GM23338 (cell line): ENCODE data around the gene TMEM101. TPM values are rescaled to one million over a fixed set of nuclear protein-coding genes. Genes with fewer than 3 reads are reported as not detected.
"Not testable (repeated sequence)": the region's sequence is repeated elsewhere in the genome, so short reads cannot be mapped to it uniquely, and the experiment has no call there.

Experiments used
- ATAC-seq: fragments of 200-7000 bp; cut with Tn5 transposase; 3 replicates; pipeline ENCODE4 v1.9.1; 2020
- DNase-seq: peaks from one replicate; pipeline ENCODE4 v3.0.0-alpha.2; 2015; ENCODE audit warnings: low spot score
- H2AFZ ChIP-seq: fragments of 200-600 bp; sonication (generic); 2 replicates; pipeline ENCODE4 v1.8.0; 2016; ENCODE audit warnings: antibody characterized with exemption, mild to moderate bottlenecking, moderate library complexity
- H3F3A ChIP-seq: fragments of 200-600 bp; sonication (generic); replicated peaks from 2 replicates; pipeline ENCODE4 v1.8.0; 2017; ENCODE audit warnings: antibody characterized with exemption, mixed run types, low read depth
- H3K27ac ChIP-seq: fragments of 200-600 bp; sonication (generic); 2 replicates; pipeline ENCODE4 v1.6.1; 2016; ENCODE audit warnings: low read depth
- H3K27me3 ChIP-seq: fragments of 200-600 bp; sonication (generic); 2 replicates; pipeline ENCODE4 v1.8.0; 2016; ENCODE audit warnings: mild to moderate bottlenecking, mixed run types, moderate library complexity; ENCODE audit not compliant: insufficient read depth
- H3K36me3 ChIP-seq: fragments of 200-600 bp; sonication (generic); 2 replicates; pipeline ENCODE4 v1.8.0; 2016; ENCODE audit warnings: mild to moderate bottlenecking; ENCODE audit not compliant: insufficient read depth
- H3K4me1 ChIP-seq: fragments of 200-600 bp; sonication (generic); 2 replicates; pipeline ENCODE4 v1.8.0; 2016; ENCODE audit warnings: mild to moderate bottlenecking, moderate library complexity; ENCODE audit not compliant: insufficient read depth
- H3K4me2 ChIP-seq: fragments of 200-600 bp; sonication (generic); 2 replicates; pipeline ENCODE4 v1.7.1; 2017; ENCODE audit warnings: mixed run types
- H3K4me3 ChIP-seq: fragments of 200-600 bp; sonication (generic); 2 replicates; pipeline ENCODE4 v1.6.1; 2016; ENCODE audit warnings: mixed run types
- H3K79me2 ChIP-seq: fragments of 200-600 bp; sonication (generic); replicated peaks from 2 replicates; pipeline ENCODE4 v1.8.0; 2017; ENCODE audit warnings: mild to moderate bottlenecking; ENCODE audit not compliant: insufficient read depth
- H3K9me2 ChIP-seq: fragments of 200-600 bp; sonication (generic); 2 replicates; pipeline ENCODE4 v1.8.0; 2017; ENCODE audit not compliant: insufficient read depth
- H4K20me1 ChIP-seq: fragments of 200-600 bp; sonication (generic); replicated peaks from 2 replicates; pipeline ENCODE4 v1.8.0; 2017; ENCODE audit warnings: mild to moderate bottlenecking; ENCODE audit not compliant: insufficient read depth
- H3K27ac Mint-ChIP-seq: 2 replicates; pipeline ENCODE4 v1.8.0; 2020; ENCODE audit warnings: inconsistent platforms, mild to moderate bottlenecking, moderate library complexity, mixed read lengths
- H3K27me3 Mint-ChIP-seq: 3 replicates; pipeline ENCODE4 v1.8.0; 2022; ENCODE audit warnings: low read depth, mild to moderate bottlenecking, moderate library complexity, mixed read lengths, inconsistent platforms; ENCODE audit not compliant: insufficient read depth, poor library complexity
- H3K36me3 Mint-ChIP-seq: 3 replicates; pipeline ENCODE4 v1.8.0; 2021; ENCODE audit warnings: low read depth, mild to moderate bottlenecking, inconsistent platforms, moderate library complexity, mixed read lengths
- H3K4me1 Mint-ChIP-seq: 3 replicates; pipeline ENCODE4 v1.8.0; 2020; ENCODE audit warnings: mild to moderate bottlenecking, inconsistent platforms, mixed read lengths
- H3K4me3 Mint-ChIP-seq: 3 replicates; pipeline ENCODE4 v1.8.0; 2021; ENCODE audit warnings: moderate library complexity, mild to moderate bottlenecking, inconsistent platforms, mixed read lengths
- H3K9me3 Mint-ChIP-seq: 3 replicates; pipeline ENCODE4 v1.8.0; 2020; ENCODE audit warnings: moderate library complexity, mild to moderate bottlenecking, inconsistent platforms, mixed read lengths
- CREB1 ChIP-seq: fragments of 250-450 bp; sonication (Bioruptor Pico); IDR thresholded peaks from 2 replicates; pipeline ENCODE4 v1.5.0; 2020; ENCODE audit warnings: low read depth, mild to moderate bottlenecking, moderate library complexity
- ETS1 ChIP-seq: IDR thresholded peaks from 2 replicates; pipeline ENCODE4 v1.6.1; 2016; ENCODE audit warnings: antibody characterized with exemption
- EZH2 ChIP-seq: fragments of 200-600 bp; sonication (generic); IDR thresholded peaks from one replicate; pipeline ENCODE4 v1.8.0; 2017; ENCODE audit warnings: antibody characterized with exemption, mild to moderate bottlenecking, low read depth; ENCODE audit not compliant: unreplicated experiment
- EZH2phosphoT487 ChIP-seq: fragments of 200-600 bp; sonication (generic); IDR thresholded peaks from one replicate; pipeline ENCODE4 v1.8.1; 2018; ENCODE audit warnings: antibody characterized with exemption; ENCODE audit not compliant: unreplicated experiment
- NANOG ChIP-seq: IDR thresholded peaks from 2 replicates; pipeline ENCODE4 v1.6.1; 2016; ENCODE audit warnings: antibody characterized with exemption, borderline replicate concordance
- POLR2AphosphoS5 ChIP-seq: IDR thresholded peaks from 2 replicates; pipeline ENCODE4 v1.6.1; 2016; ENCODE audit warnings: antibody characterized with exemption, low read depth
- STAT1 ChIP-seq: IDR thresholded peaks from one replicate; pipeline ENCODE4 v1.6.1; 2016; ENCODE audit warnings: antibody characterized with exemption; ENCODE audit not compliant: unreplicated experiment
- ZNF114 ChIP-seq: fragments of 250-450 bp; sonication (Bioruptor Pico); IDR thresholded peaks from 2 replicates; pipeline ENCODE4 v1.5.0; 2020; ENCODE audit warnings: mild to moderate bottlenecking, moderate library complexity
- ZNF331 ChIP-seq: fragments of 250-450 bp; sonication (Bioruptor Pico); IDR thresholded peaks from 2 replicates; pipeline ENCODE4 v1.5.0; 2020; ENCODE audit warnings: low read depth, mild to moderate bottlenecking, moderate library complexity
- polyA plus RNA-seq: library from polyadenylated mRNA; unstranded; fragments of >200 nt; fragmentation: Nextera tagmentation; extraction: Ambion mirVana; gene quantifications from 2 replicates; pipeline ENCODE4 v1.2.1, GENCODE V29; 2016
- total RNA-seq: library from RNA; depleted of rRNA; stranded (reverse); fragments of >200 nt; shearing (Covaris generic); gene quantifications from 2 replicates; pipeline ENCODE4 v1.2.3, GENCODE V29; 2014
- TF ChIP-seq, protein P1 (sequence below), 2 experiments: fragments of 200-600 bp in 1 of 2; sonication (generic) in 1 of 2; conservative IDR thresholded peaks; 2 replicates each; pipeline versions ENCODE4 v1.5.1 to v1.6.1; 2016 to 2017; ENCODE audit warnings: antibody characterized with exemption in 2 of 2, low read depth in 2 of 2, mild to moderate bottlenecking in 2 of 2, moderate library complexity in 1 of 2
- TF ChIP-seq, protein P2 (sequence below): fragments of 250-450 bp; sonication (Bioruptor Pico); IDR thresholded peaks from 2 replicates; pipeline ENCODE4 v1.5.0; 2020; ENCODE audit warnings: mild to moderate bottlenecking, moderate library complexity

Gene TMEM101
- total and polyA plus RNA-seq, 2 experiments from 2014 or later: 15.9 to 31.6 TPM

GRCh38 chr17:44034688-44035087 is 19.9 kb upstream of the TMEM101 start:
- not testable (repeated sequence) for H3K27me3 Mint-ChIP-seq, H3K9me2 ChIP-seq, H3K4me1 ChIP-seq, H3K27ac ChIP-seq, H3K27me3 ChIP-seq, H3K4me1 Mint-ChIP-seq, H3K4me3 ChIP-seq, H3K9me3 Mint-ChIP-seq, DNase-seq, ATAC-seq, H3K4me2 ChIP-seq, H3K4me3 Mint-ChIP-seq, H2AFZ ChIP-seq, H3K27ac Mint-ChIP-seq
- Histone ChIP-seq H4K20me1 (peaks cover 32% of the 10 kb centered on the region), H3F3A (peaks cover 16% of the 10 kb centered on the region), H3K36me3 (peaks cover 39% of the 10 kb centered on the region), H3K79me2 (peaks cover 18% of the 10 kb centered on the region)
- H3K36me3 Mint-ChIP-seq: peaks cover 65% of the 10 kb centered on the region

GRCh38 chr17:44033861-44034408 is 19.2 kb upstream of the TMEM101 start:
- H3K9me3 Mint-ChIP-seq: no peaks in the 10 kb centered on the region
- H3K36me3 ChIP-seq: peaks cover 36% of the 10 kb centered on the region
- no peaks in the 10 kb centered on the region for H3K27me3 ChIP-seq
- H3K27ac ChIP-seq: no peak overlapping the region
- H3K27me3 Mint-ChIP-seq: peaks cover 2% of the 10 kb centered on the region
- peaks cover 14% of the 10 kb centered on the region for H3K79me2 ChIP-seq
- peaks cover 26% of the 10 kb centered on the region for H4K20me1 ChIP-seq
- peaks cover 68% of the 10 kb centered on the region for H3K36me3 Mint-ChIP-seq
- H3K4me3 Mint-ChIP-seq: no peak overlapping the region
- H3K27ac Mint-ChIP-seq: no peak overlapping the region
- ATAC-seq (no peak), DNase-seq (no peak)
- H3K4me1 ChIP-seq: no peaks in the 10 kb centered on the region
- no peak overlapping the region for H3K4me3 ChIP-seq
- H3K4me2 ChIP-seq: no peak overlapping the region
- H3K9me2 ChIP-seq: no peaks in the 10 kb centered on the region
- H3K4me1 Mint-ChIP-seq: no peaks in the 10 kb centered on the region
- H3F3A ChIP-seq: peaks cover 16% of the 10 kb centered on the region
- no peak overlapping the region for H2AFZ ChIP-seq
- TF ChIP-seq, protein P1, sequence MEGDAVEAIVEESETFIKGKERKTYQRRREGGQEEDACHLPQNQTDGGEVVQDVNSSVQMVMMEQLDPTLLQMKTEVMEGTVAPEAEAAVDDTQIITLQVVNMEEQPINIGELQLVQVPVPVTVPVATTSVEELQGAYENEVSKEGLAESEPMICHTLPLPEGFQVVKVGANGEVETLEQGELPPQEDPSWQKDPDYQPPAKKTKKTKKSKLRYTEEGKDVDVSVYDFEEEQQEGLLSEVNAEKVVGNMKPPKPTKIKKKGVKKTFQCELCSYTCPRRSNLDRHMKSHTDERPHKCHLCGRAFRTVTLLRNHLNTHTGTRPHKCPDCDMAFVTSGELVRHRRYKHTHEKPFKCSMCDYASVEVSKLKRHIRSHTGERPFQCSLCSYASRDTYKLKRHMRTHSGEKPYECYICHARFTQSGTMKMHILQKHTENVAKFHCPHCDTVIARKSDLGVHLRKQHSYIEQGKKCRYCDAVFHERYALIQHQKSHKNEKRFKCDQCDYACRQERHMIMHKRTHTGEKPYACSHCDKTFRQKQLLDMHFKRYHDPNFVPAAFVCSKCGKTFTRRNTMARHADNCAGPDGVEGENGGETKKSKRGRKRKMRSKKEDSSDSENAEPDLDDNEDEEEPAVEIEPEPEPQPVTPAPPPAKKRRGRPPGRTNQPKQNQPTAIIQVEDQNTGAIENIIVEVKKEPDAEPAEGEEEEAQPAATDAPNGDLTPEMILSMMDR (conservative IDR thresholded peaks at IDR 0.05; ENCODE audit: low read depth in 2 of 2): no peak
- TF ChIP-seq ETS1 (no peak), EZH2phosphoT487 (no peak), EZH2 (no peak), ZNF114 (CRISPR knock-in tag) (no peak), NANOG (no peak), CREB1 (CRISPR knock-in tag) (no peak), POLR2AphosphoS5 (no peak), STAT1 (no peak), ZNF331 (CRISPR knock-in tag) (no peak)
- TF ChIP-seq, protein P2, sequence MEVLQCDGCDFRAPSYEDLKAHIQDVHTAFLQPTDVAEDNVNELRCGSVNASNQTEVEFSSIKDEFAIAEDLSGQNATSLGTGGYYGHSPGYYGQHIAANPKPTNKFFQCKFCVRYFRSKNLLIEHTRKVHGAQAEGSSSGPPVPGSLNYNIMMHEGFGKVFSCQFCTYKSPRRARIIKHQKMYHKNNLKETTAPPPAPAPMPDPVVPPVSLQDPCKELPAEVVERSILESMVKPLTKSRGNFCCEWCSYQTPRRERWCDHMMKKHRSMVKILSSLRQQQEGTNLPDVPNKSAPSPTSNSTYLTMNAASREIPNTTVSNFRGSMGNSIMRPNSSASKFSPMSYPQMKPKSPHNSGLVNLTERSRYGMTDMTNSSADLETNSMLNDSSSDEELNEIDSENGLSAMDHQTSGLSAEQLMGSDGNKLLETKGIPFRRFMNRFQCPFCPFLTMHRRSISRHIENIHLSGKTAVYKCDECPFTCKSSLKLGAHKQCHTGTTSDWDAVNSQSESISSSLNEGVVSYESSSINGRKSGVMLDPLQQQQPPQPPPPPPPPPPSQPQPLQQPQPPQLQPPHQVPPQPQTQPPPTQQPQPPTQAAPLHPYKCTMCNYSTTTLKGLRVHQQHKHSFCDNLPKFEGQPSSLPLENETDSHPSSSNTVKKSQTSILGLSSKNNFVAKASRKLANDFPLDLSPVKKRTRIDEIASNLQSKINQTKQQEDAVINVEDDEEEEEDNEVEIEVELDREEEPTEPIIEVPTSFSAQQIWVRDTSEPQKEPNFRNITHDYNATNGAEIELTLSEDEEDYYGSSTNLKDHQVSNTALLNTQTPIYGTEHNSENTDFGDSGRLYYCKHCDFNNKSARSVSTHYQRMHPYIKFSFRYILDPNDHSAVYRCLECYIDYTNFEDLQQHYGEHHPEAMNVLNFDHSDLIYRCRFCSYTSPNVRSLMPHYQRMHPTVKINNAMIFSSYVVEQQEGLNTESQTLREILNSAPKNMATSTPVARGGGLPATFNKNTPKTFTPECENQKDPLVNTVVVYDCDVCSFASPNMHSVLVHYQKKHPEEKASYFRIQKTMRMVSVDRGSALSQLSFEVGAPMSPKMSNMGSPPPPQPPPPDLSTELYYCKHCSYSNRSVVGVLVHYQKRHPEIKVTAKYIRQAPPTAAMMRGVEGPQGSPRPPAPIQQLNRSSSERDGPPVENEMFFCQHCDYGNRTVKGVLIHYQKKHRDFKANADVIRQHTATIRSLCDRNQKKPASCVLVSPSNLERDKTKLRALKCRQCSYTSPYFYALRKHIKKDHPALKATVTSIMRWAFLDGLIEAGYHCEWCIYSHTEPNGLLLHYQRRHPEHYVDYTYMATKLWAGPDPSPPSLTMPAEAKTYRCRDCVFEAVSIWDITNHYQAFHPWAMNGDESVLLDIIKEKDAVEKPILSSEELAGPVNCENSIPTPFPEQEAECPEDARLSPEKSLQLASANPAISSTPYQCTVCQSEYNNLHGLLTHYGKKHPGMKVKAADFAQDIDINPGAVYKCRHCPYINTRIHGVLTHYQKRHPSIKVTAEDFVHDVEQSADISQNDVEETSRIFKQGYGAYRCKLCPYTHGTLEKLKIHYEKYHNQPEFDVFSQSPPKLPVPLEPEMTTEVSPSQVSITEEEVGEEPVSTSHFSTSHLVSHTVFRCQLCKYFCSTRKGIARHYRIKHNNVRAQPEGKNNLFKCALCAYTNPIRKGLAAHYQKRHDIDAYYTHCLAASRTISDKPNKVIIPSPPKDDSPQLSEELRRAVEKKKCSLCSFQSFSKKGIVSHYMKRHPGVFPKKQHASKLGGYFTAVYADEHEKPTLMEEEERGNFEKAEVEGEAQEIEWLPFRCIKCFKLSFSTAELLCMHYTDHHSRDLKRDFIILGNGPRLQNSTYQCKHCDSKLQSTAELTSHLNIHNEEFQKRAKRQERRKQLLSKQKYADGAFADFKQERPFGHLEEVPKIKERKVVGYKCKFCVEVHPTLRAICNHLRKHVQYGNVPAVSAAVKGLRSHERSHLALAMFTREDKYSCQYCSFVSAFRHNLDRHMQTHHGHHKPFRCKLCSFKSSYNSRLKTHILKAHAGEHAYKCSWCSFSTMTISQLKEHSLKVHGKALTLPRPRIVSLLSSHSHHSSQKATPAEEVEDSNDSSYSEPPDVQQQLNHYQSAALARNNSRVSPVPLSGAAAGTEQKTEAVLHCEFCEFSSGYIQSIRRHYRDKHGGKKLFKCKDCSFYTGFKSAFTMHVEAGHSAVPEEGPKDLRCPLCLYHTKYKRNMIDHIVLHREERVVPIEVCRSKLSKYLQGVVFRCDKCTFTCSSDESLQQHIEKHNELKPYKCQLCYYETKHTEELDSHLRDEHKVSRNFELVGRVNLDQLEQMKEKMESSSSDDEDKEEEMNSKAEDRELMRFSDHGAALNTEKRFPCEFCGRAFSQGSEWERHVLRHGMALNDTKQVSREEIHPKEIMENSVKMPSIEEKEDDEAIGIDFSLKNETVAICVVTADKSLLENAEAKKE: no peak
